Spinal cord (tissue), 10 donors: ENCODE results near the gene GPX8. TPM values are rescaled to one million over a fixed set of nuclear protein-coding genes. Genes with fewer than 3 reads are reported as not detected.

ENCODE experiments used
- DNase-seq, 6 donors: peaks; one replicate each; pipeline versions ENCODE4 v3.0.0 to v3.0.0-alpha.2; 2013 to 2015; ENCODE audit warnings: low spot score in 6 of 6, low read depth in 4 of 6
- H3K27ac ChIP-seq: one replicate; pipeline ENCODE4 v1.5.1; 2013; ENCODE audit warnings: low read depth, low read length, control low read depth
- H3K27me3 ChIP-seq: one replicate; pipeline ENCODE4 v1.6.1; 2013; ENCODE audit warnings: low read length; ENCODE audit not compliant: control insufficient read depth, insufficient read depth
- H3K36me3 ChIP-seq: one replicate; pipeline ENCODE4 v1.6.1; 2013; ENCODE audit warnings: low read length; ENCODE audit not compliant: control insufficient read depth, insufficient read depth
- H3K4me1 ChIP-seq: one replicate; pipeline ENCODE4 v1.6.1; 2013; ENCODE audit warnings: low read length; ENCODE audit not compliant: control insufficient read depth, insufficient read depth
- H3K4me3 ChIP-seq: one replicate; pipeline ENCODE4 v1.5.1; 2013; ENCODE audit warnings: low read depth, low read length, control low read depth
- H3K9me3 ChIP-seq: one replicate; pipeline ENCODE4 v1.6.1; 2013; ENCODE audit warnings: low read length; ENCODE audit not compliant: control insufficient read depth, insufficient read depth
- WGBS: methylation state at CpG from one replicate; pipeline ENCODE4 v1.1.5; 2013; ENCODE audit warnings: missing lambda C conversion rate; ENCODE audit not compliant: insufficient coverage; 5-methylcytosine and 5-hydroxymethylcytosine counted together
- polyA plus RNA-seq, 2 donors: library from polyadenylated mRNA; unstranded; fragments of 120-200 nt; gene quantifications; one replicate each; pipeline ENCODE4 v1.2.1, GENCODE V29; 2013; ENCODE audit not compliant: insufficient read length in 2 of 2
- total RNA-seq, 2 donors: library from RNA; depleted of rRNA in 1 of 2; stranded (reverse); fragments of 120-200 nt in 1 of 2; fragments of >200 nt in 1 of 2; gene quantifications; one replicate each; pipeline versions ENCODE4 v1.2.3 to v1.2.4, GENCODE V29; 2013 to 2014
- donor health status: healthy.

GPX8 gene
- total and polyA plus RNA-seq, 4 donors, result 14.4 to 69.8 (median 30.8) TPM

GRCh38 chr5:55141945-55142690 is 17.9 kb upstream of the GPX8 start:
- WGBS, result 96% methylated on average over 4 of the region's 9 CpGs
- Histone ChIP-seq H3K9me3 (no peaks in the 10 kb centered on the region), H3K27ac (no peak overlapping the region), H3K36me3 (no peaks in the 10 kb centered on the region), H3K4me1 (peaks cover 3% of the 10 kb centered on the region), H3K27me3 (no peaks in the 10 kb centered on the region), H3K4me3 (no peak overlapping the region)
- DNase-seq, result no peak

GRCh38 chr5:55143624-55144023 is 16.3 kb upstream of the GPX8 start:
- Histone ChIP-seq H3K4me1 (peaks cover 3% of the 10 kb centered on the region), H3K27ac (no peak overlapping the region), H3K9me3 (no peaks in the 10 kb centered on the region), H3K36me3 (no peaks in the 10 kb centered on the region), H3K27me3 (no peaks in the 10 kb centered on the region), H3K4me3 (no peak overlapping the region)
- WGBS, result 100% methylated on average over 1 of the region's 4 CpGs
- DNase-seq, result no peak

DNA sequence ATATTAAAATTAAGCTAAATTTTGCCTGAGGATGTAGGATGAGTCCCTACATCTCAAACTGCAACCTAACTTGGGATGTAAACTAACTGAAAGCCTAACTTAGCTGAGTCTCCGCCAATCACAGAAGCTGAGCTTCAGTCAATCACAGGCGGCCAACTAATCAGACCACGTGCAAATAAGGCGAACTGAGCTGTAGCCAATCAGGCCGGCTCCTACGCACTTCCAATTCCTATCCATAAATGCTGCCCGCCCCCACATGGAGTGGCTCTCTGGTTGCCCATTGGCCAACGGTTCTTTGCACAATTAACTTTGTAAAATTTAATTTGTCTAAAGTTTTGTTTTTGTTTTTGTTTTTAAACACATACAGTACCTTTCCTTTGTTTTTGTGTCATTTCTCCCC is 13.9 kb upstream of the GPX8 start:
- no peak for DNase-seq
- H3K9me3 ChIP-seq, result no peaks in the 10 kb centered on the region
- 85% methylated on average over 5 of the region's 8 CpGs for WGBS
- peaks cover 3% of the 10 kb centered on the region for H3K4me1 ChIP-seq
- no peaks in the 10 kb centered on the region for H3K36me3 ChIP-seq
- H3K4me3 ChIP-seq, result no peak overlapping the region
- H3K27me3 ChIP-seq, result no peaks in the 10 kb centered on the region
- H3K27ac ChIP-seq, result no peak overlapping the region

- Histone ChIP-seq H3K9me3 (no peaks in the 10 kb centered on the region), H3K4me1 (peaks cover 3% of the 10 kb centered on the region), H3K27ac (no peak overlapping the region), H3K36me3 (no peaks in the 10 kb centered on the region), H3K4me3 (no peak overlapping the region), H3K27me3 (no peaks in the 10 kb centered on the region)
- peak; percentile 56 to 95 (median 73) for DNase-seq
- 0% methylated on average over 4 of the region's 11 CpGs for WGBS
Measured at GRCh38 chr5:55146543-55147151, 13.3 kb upstream of the GPX8 start.

DNA sequence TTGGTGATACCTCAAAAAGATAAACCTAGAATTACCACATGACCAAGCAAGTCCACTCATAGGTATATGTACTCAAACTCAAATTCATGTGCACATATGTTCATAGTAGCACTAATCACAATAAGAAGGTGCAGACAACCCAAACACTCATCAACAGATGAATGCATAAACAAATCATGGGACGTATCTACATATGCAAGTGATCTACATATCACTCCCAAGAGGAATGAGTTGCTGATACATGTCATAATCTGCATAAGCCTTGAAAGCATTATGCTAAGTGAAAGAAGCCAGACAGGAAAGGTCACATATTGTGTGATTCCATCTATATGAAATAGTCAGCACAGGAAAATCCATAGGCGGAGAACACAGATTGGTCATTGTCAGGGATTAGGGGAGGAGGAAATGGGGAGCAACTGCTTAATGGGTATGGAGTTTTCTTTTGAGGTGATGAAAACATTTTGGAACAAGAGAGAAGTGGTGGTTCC is 10.6 kb upstream of the GPX8 start:
- Histone ChIP-seq H3K27me3 (no peaks in the 10 kb centered on the region), H3K9me3 (no peaks in the 10 kb centered on the region), H3K4me1 (peaks cover 3% of the 10 kb centered on the region), H3K4me3 (no peak overlapping the region), H3K27ac (no peak overlapping the region), H3K36me3 (no peaks in the 10 kb centered on the region)
- no peak for DNase-seq
- WGBS, result 92% methylated on average over 1 of the region's 2 CpGs

DNA sequence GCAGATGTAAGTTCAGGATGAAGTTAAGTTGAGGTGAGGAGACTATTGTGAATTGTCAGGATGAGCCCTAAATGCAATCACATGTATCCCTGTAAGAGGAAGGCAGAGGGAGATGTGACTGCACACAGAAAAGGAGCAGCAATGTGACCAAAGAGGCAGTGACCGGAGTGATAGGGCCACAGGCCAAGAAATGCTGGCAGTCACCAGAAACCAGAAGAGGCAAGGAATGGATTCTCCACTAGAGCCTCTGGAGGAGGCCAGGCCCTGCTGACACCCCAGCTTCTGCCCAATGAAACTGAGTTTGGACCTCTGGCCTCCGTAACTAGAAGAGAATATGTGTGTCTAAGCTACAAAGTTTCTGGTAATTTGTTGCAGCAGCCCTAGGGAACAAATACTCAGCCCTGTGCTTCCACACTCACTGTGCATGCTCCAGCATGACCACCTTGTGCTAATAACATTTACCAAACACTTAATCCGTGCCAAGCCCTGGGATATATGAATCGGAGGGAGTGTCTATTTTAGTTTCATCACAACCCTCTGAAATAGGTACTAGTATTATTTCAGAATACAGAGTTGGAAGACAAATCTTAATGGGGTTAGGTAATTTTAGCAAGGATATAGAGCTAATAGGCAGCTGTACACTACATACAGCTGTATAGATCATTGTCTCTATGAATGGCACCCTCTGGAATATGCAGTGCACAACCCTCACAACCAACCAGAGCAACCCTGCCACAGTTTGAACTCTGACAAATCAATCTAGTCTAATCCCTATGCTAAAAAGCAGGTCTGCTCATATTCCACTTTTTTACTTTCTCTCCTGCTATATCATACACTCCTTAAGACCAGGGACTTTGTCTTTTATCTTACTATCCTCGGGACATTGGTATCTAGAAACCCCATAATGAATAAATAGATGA is 7.8 kb upstream of the GPX8 start:
- WGBS, result 88% methylated on average over 1 of the region's 5 CpGs
- H3K4me1 ChIP-seq, result no peaks in the 10 kb centered on the region
- no peaks in the 10 kb centered on the region for H3K9me3 ChIP-seq
- H3K36me3 ChIP-seq, result no peaks in the 10 kb centered on the region
- no peaks in the 10 kb centered on the region for H3K27me3 ChIP-seq
- H3K27ac ChIP-seq, result no peak overlapping the region
- no peak for DNase-seq
- no peak overlapping the region for H3K4me3 ChIP-seq

DNA sequence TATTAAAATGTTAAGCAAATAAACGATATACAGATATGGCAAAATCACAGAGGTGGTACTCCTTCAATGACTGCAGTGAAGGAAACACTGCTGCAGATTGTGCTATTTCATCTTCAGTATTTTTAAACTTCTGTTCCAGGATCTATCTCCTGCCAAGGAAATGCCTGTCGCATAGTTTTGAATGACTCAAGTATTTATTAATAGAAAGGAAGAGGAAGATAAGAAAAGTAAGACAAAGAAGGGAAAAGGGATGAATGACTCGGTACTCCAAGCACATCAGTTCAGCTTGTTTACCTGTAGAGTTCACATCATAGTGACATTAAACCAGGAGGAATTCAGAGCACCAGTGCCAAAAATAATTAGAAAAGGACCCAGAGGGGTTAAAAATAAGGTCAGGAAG is 5.1 kb upstream of the GPX8 start:
- Histone ChIP-seq H3K4me3 (no peak overlapping the region), H3K27ac (no peak overlapping the region), H3K36me3 (no peaks in the 10 kb centered on the region), H3K27me3 (peaks cover 1% of the 10 kb centered on the region), H3K9me3 (no peaks in the 10 kb centered on the region), H3K4me1 (no peaks in the 10 kb centered on the region)
- no peak for DNase-seq
- WGBS, result no CpG with 5 or more reads among the region's 3 CpGs

DNA sequence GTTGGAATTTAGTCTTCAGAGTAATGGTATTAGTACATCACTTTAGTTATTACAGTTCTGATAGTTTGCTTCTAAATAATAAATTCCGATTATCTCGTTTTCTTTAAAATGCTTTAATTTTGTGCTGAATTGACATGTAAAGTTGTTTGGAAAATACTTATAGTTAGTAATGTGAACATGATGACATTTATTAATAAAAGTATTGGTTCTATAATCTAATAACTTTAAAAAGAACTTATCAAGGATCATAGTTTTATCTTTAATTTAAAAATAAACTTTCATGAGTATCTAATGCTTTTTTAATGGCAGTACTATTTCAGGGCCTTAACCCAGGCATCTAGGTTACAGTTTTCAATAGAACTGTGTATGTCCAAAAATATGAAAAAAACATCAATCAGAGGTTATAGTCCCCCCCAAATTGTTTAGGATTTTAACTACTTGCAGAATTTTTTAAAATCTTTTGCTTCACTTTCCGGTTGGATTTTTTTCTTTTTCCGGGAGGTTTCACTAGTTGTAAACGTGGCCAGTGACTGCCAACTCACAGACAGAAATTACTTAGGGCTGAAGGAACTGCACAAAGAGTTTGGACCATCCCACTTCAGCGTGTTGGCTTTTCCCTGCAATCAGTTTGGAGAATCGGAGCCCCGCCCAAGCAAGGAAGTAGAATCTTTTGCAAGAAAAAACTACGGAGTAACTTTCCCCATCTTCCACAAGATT is 680 bp downstream of the GPX8 start:
- Histone ChIP-seq H3K36me3 (no peaks in the 10 kb centered on the region), H3K4me1 (no peaks in the 10 kb centered on the region), H3K27me3 (peaks cover 3% of the 10 kb centered on the region), H3K4me3 (peak overlapping the region; percentile 42), H3K9me3 (no peaks in the 10 kb centered on the region), H3K27ac (peak overlapping the region; percentile 90)
- DNase-seq, result peak in 3 of 6 donors; percentile 35 to 78 (median 53)
- WGBS, result 8% methylated on average over 2 of the region's 9 CpGs

GRCh38 chr5:55162666-55163065 is 2.7 kb downstream of the GPX8 start:
- no peak overlapping the region for H3K27ac ChIP-seq
- H3K4me1 ChIP-seq, result no peaks in the 10 kb centered on the region
- H3K27me3 ChIP-seq, result peaks cover 3% of the 10 kb centered on the region
- no peaks in the 10 kb centered on the region for H3K36me3 ChIP-seq
- H3K4me3 ChIP-seq, result no peak overlapping the region
- WGBS, result no CpG with 5 or more reads among the region's 4 CpGs
- no peaks in the 10 kb centered on the region for H3K9me3 ChIP-seq
- DNase-seq, result no peak
